ENCODE results near the gene INSR.
A peak's percentile ranks its signal among the peaks of the same experiment; 100 is the strongest.

INSR gene

DNA sequence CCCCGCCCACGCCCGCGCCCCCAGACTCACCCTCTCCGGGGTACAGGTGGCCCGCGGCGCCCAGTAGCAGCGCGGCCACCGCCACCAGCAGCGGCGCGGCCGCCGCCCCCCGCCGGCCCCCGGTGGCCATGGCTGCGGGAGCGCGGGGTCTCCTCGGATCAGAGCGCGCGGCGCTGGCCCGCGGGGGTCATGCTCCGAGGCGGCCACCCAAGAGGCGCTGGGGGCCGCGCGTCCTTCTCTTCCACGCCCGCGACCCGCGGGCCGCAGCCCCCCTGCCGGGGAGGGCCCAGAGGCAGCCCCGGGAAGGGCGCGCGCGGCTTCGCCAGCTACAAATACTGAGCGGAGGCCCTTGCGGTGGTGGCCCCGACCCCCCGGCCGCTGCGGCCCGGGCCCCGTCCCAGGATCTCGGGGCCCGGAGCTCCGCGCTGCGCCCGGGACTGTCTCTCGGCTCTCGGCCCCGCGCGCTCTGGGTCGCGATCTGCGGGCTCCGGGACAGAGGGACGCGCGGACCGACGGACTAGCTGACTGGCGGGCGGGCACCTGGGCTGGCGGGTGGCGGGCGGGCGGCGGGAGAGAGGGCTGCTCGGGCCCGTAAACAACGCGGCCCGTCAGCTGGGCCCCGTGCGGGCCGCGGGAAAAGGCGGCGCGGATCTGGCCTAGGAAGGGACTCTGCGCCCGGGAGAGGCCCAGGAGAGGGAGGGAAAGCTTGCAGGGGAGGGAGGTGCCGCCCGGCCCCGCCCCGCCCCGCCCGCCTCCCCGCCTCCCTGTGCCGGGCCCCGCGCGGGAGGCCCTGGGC, at the start of gene INSR:
TSS of gene INSR (minus strand) at position 653 of the 796 bp plus-strand sequence. CDS start at position 130, 523 bp downstream.
- peak within 1 kb of the TSS; percentile 82; the same call in 1 of the 2 replicates for H3K27ac ChIP-seq (ENCODE audit: extremely low read depth, low read depth, low read length)
- H3K4me1 ChIP-seq (ENCODE audit: control insufficient read depth, insufficient read depth, low read length): peaks cover 4% of the 10 kb centered on the region; the same call in 1 of the 2 replicates
- POLR2A ChIA-PET: interaction anchor here (0.6 to 1.8 kb wide), 8 partner anchors 31 to 225 kb away, joined by 3 to 7 read pairs (median 4); partner anchors contain the start of gene ZNF557
- H3K36me3 ChIP-seq (ENCODE audit: control insufficient read depth in 2 of 2, insufficient read depth in 1 of 2, low read length in 2 of 2): no peaks in the 10 kb centered on the region; a peak in 1 of 3 replicates
- CTCF ChIA-PET: interaction anchor here (0.6 kb wide), 1 partner anchor 262 kb away, joined by 3 read pairs; no protein-coding TSS in a partner anchor
- peak within 1 kb of the TSS; percentile 88 for H3K4me3 ChIP-seq (ENCODE audit: low read depth, low read length)
- H3K9me3 ChIP-seq (ENCODE audit: control insufficient read depth, insufficient read depth, low read depth, low read length): no peaks in the 10 kb centered on the region
- TF ChIP-seq ZNF488 (tag by site-specific recombination; IDR thresholded peaks at IDR 0.05) (no peak), ZFP69B (tag by site-specific recombination; IDR thresholded peaks at IDR 0.05) (peak; percentile 33; the same call in 1 of the 2 replicates), SP3 (tag by site-specific recombination; IDR thresholded peaks at IDR 0.05) (peak; percentile 54; the same call in 1 of the 2 replicates), ZNF664 (tag by site-specific recombination; IDR thresholded peaks at IDR 0.05) (no peak), KLF9 (tag by site-specific recombination; IDR thresholded peaks at IDR 0.05; ENCODE audit: low read depth) (peak; percentile 54; the same call in 1 of the 2 replicates), PBX3 (CRISPR knock-in tag; IDR thresholded peaks at IDR 0.05) (0 out of 2 replicates have a peak, but pooled peaks have one; percentile 65), ZNF16 (tag by site-specific recombination; IDR thresholded peaks at IDR 0.05; ENCODE audit: low read depth) (no peak), ZNF341 (tag by site-specific recombination; IDR thresholded peaks at IDR 0.05; ENCODE audit: low read depth) (peak; percentile 38; the same call in 1 of the 2 replicates), KLF1 (tag by site-specific recombination; IDR thresholded peaks at IDR 0.05) (0 out of 2 replicates have a peak, but pooled peaks have one; percentile 21), ZNF398 (tag by site-specific recombination; IDR thresholded peaks at IDR 0.05) (peak; percentile 56), ZNF677 (tag by site-specific recombination; IDR thresholded peaks at IDR 0.05) (no peak), IKZF3 (tag by site-specific recombination; IDR thresholded peaks at IDR 0.05) (peak; percentile 80), HOXC10 (CRISPR knock-in tag; IDR thresholded peaks at IDR 0.05) (0 out of 2 replicates have a peak, but pooled peaks have one; percentile 32), WT1 (tag by site-specific recombination; IDR thresholded peaks at IDR 0.05) (0 out of 2 replicates have a peak, but pooled peaks have one; percentile 16), SP2 (tag by site-specific recombination; IDR thresholded peaks at IDR 0.05) (peak; percentile 64), ZNF660 (tag by site-specific recombination; IDR thresholded peaks at IDR 0.05) (peak; percentile 77), ZEB2 (tag by site-specific recombination; IDR thresholded peaks at IDR 0.05) (no peak), GLIS2 (tag by site-specific recombination; IDR thresholded peaks at IDR 0.05) (no peak), ZSCAN30 (tag by site-specific recombination; IDR thresholded peaks at IDR 0.05) (peak; percentile 61; the same call in 1 of the 2 replicates), ZBTB11 (tag by site-specific recombination; conservative IDR thresholded peaks at IDR 0.05; ENCODE audit: low read depth) (peak; percentile 50; the same call in 1 of the 2 replicates), ZBTB8A (tag by site-specific recombination; IDR thresholded peaks at IDR 0.05) (peak; percentile 94), ZNF121 (tag by site-specific recombination; IDR thresholded peaks at IDR 0.05) (peak; percentile 71)
- TF ChIP-seq, protein P1, sequence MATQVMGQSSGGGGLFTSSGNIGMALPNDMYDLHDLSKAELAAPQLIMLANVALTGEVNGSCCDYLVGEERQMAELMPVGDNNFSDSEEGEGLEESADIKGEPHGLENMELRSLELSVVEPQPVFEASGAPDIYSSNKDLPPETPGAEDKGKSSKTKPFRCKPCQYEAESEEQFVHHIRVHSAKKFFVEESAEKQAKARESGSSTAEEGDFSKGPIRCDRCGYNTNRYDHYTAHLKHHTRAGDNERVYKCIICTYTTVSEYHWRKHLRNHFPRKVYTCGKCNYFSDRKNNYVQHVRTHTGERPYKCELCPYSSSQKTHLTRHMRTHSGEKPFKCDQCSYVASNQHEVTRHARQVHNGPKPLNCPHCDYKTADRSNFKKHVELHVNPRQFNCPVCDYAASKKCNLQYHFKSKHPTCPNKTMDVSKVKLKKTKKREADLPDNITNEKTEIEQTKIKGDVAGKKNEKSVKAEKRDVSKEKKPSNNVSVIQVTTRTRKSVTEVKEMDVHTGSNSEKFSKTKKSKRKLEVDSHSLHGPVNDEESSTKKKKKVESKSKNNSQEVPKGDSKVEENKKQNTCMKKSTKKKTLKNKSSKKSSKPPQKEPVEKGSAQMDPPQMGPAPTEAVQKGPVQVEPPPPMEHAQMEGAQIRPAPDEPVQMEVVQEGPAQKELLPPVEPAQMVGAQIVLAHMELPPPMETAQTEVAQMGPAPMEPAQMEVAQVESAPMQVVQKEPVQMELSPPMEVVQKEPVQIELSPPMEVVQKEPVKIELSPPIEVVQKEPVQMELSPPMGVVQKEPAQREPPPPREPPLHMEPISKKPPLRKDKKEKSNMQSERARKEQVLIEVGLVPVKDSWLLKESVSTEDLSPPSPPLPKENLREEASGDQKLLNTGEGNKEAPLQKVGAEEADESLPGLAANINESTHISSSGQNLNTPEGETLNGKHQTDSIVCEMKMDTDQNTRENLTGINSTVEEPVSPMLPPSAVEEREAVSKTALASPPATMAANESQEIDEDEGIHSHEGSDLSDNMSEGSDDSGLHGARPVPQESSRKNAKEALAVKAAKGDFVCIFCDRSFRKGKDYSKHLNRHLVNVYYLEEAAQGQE (tag by site-specific recombination; IDR thresholded peaks at IDR 0.05): no peak
- TF ChIP-seq, protein P2, sequence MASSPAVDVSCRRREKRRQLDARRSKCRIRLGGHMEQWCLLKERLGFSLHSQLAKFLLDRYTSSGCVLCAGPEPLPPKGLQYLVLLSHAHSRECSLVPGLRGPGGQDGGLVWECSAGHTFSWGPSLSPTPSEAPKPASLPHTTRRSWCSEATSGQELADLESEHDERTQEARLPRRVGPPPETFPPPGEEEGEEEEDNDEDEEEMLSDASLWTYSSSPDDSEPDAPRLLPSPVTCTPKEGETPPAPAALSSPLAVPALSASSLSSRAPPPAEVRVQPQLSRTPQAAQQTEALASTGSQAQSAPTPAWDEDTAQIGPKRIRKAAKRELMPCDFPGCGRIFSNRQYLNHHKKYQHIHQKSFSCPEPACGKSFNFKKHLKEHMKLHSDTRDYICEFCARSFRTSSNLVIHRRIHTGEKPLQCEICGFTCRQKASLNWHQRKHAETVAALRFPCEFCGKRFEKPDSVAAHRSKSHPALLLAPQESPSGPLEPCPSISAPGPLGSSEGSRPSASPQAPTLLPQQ (tag by site-specific recombination; IDR thresholded peaks at IDR 0.05): peak; percentile 75; the same call in 1 of the 2 replicates
